ELR (cell line): Measurements from ENCODE around the gene FKTN.
"Not testable (repeated sequence)": the region's sequence is repeated elsewhere in the genome, so short reads cannot be mapped to it uniquely, and the experiment has no call there.

Source experiments
- DNase-seq: peaks from one replicate; pipeline ENCODE4 v3.0.0-alpha.2; 2015; ENCODE audit warnings: low read depth

FKTN gene

GRCh38 chr9:105557804-105558610, at the start of gene FKTN:
Gene FKTN, plus strand, starts transcription at chr9:105558131. Its CDS starts 16,902 bp downstream, at chr9:105575033.
- peak; percentile 88 for DNase-seq

GRCh38 chr9:105508530-105508929, 49.4 kb upstream of the FKTN start:
- DNase-seq, result no peak

DNA sequence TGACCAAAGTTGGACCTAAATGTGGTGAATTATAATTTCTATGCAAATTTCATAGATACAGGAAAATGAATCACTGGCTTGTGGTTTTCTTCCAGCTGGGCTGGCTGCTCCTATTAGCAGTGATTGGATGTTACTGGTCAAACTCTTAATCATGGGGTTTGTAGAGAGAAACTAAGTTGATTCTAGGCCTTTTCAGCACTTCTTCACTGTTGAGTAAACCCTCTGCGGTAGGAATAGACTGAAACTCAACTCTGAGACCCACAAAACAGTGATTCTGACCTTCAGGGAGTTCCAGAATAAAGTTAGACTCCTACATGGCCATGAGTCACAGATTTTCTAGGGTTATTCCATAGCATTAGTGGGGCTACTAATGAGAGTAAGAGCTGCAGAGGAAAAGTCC, 47.9 kb upstream of the FKTN start:
- DNase-seq, result peak; percentile 91

DNA sequence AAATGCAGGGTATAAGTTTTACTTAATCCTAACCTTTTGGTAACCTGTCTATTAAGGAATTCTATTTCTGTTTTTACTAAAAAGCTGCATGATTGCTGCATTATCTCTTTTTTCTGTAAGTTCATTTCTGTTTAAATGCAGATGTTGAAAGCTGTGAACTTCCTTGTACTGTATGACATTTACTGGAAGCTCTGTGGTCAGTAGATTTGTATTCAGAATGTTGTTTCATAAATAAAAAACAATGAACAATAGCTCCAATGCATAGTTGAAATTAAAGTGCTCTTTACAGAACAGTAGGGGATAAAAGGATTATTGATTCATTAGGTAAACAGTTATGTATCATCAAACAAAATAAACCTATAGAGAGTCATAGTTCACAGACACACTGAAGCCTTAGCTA, 46.5 kb upstream of the FKTN start:
- DNase-seq, result no peak

DNA sequence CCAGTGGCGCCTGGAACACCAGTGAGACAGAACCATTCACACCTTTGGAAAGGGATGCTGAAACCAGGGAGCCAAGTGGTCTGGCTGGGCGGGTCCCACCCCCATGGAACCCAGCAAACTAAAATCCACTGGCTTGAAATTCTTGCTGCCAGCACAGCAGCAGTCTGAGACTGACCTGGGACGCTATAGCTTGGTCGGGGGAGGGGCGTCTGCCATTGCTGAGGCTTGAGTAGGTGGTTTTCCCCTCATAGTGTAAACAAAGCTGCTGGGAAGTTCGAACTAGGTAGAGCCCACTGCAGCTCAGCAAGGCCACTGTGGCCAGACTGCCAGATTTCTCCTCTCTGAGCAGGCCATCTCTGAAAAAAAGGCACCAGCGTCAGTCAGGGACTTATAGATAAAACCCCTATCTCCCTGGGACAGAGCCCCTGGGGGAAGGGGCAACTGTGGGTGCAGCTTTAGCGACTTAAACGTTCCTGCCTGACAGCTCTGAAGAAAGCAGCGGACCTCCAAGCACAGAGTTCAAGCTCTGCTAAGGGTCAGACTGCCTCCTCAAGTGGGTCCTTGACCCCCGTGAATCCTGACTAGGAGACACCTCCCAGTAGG, 42.0 kb upstream of the FKTN start:
- no peak for DNase-seq

DNA sequence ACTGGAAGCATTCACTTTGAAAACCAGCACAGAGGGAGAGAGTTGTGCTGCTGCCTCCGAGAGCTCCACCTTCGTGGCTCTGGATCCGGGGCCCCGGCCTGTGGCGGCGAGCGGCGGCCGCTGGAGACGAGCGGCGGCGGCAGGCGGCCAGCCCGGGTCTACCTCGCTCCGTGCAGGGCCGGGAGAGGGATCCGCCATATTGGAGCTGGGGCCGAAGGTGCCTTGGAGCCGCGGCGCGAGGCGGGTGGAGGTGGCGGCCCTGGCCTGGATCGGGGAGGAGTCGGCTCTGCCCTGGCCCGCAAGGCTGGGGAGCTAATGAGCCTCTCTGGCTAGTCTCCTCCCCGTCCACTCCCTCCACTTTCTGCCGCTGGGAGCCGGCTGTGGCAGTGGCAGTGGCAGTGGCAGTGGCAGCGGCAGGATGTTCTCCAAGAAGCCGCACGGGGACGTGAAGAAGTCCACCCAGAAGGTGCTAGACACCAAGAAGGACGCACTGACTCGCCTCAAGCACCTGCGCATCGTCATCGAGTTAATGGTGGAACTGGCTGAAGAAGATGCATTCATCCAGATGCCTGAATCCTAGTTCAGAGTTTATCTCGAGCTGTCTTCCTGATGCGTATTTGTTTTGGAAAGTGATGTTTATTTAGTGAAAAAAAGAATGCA, 38.1 kb upstream of the FKTN start:
- peak; percentile 32 for DNase-seq

DNA sequence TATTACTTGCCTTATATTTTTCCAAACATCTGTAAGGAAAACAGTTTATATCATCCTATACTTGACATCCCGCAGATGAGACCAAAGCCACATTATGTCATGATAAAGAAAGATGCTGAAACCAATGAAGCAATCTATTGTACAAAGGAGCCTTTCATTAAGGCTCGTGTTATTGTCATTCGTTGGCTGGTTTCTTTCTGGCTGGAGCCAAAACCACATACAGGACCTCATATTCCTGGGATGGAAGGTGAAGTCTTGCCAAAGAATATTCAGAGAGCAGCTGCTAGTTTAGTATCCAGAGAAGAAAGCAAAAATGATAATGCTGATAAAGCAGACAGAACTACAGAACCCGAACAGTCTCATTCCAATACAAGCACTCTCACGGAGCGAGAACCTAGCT, 36.9 kb upstream of the FKTN start:
- DNase-seq, result not testable (repeated sequence)

- DNase-seq, result not testable (repeated sequence)
Observed at GRCh38 chr9:105522618-105523385, 35.1 kb upstream of the FKTN start.

GRCh38 chr9:105531530-105531929, 26.4 kb upstream of the FKTN start:
- no peak for DNase-seq

DNA sequence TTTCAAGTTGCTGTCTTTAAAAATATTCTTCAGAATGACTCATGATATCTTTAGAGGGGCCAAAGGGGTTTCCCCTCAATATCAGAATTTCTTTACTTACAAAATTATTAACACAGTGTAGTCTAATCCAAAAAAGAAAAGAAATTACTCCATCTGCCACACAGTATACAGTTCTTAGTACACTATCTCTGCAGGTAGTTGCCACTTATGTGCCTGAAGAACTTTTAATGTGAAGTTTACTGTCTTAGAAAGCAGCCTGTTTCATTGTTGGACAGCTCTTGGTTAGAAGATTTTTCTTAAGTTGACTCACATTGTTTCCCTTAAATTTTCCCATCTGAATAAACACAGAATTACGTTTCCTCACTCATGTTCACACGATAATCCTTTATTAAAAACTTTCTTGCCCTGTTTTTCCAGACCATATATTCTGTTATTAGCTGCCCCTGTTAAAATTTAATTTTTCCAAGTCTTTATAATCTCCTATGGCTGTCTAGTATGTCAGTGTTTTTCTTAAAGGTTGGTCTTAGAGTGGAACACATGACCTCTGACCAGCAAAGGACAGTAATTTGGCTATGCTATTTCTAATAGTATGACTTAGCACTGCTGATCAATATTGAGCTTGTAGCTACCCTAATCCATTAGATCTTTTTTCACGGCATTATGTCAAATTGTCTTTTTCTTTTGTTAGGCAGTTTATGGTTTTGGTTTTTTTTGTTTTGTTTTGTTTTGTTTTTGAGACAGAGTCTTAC, 21.8 kb upstream of the FKTN start:
- DNase-seq, result no peak

DNA sequence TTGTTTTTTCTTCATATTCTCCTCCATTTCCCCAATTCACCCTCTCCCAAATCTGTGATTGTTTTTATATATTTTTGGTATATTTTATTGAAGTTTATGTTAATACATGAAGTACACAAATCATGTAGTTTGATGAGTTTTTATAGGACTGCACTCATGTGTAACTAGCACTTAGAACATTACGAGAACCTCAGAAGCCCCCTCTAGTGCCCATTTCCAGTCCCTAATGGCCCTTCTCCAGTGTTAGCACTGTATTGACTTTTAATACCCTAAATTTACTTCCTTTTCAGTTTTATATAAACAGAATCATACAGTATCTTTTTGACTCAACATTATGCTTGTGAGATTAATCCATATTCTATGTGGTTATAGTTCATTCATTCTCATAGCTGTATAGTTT, 18.5 kb upstream of the FKTN start:
- peak; percentile 42 for DNase-seq

DNA sequence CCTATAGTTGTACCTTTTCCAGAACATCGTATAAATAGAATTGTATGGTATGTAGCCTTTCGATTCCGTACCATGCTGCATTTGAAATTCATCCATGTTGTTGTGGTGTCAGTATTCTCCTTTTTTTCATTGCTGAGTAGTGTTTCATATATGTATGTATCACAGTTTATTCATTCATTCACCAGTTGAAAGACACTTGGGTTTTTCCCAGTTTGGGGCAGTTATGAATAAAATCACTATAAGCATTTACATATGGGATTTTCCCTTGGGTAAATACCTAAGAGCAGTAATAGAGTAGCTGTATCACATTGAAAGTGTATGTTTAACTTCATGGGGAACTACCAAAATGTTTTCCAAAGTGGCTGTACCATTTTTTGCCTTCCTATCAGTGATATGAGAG, 16.1 kb upstream of the FKTN start:
- DNase-seq, result no peak

GRCh38 chr9:105554042-105554441, 3.9 kb upstream of the FKTN start:
- peak; percentile 15 for DNase-seq

GRCh38 chr9:105572455-105572854, 14.5 kb downstream of the FKTN start:
- DNase-seq, result no peak

GRCh38 chr9:105579952-105580351, 22.0 kb downstream of the FKTN start:
- DNase-seq, result not testable (repeated sequence)

GRCh38 chr9:105581550-105581949, 23.6 kb downstream of the FKTN start:
- DNase-seq, result not testable (repeated sequence)

GRCh38 chr9:105593145-105593544, 35.2 kb downstream of the FKTN start:
- no peak for DNase-seq

DNA sequence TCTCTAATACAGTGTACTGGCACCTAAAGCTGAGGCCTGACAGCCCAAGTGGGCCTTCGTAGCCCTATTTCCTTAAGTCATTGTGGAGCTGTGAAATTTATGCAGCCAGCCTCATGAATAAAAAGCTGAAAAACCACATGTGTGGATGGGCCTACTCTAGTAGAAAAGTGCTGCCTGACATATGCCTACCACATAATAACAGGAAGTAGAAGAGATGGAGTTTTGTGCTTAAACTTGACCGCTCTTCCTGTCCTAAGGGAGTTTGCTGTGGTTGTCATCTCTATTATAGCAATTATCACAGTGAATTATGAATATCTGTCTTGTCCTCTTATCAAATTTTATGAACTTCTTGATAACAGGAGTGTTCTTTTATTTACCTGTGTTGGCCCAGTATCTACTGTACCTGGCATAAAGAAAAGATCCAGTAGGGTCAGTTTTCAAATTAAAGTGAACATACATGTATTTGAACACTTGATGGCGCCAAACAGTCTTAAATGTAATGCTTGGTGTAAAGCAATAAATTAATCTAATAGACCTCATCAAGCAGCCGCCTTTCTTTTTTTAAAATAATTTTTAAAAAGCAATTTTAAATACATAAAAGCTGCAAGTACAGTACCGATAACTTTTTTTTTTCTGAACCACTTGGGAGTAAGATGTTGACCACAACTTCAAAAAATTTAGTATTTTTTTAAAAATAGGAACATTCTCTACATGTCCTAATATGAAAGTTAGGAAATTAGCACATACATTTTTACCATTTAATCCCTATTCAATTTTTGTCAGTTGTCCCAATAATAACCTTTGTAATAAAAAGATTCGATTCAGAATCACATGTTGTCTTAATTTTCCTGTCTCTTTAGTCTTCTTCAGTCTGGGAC, 51.0 kb downstream of the FKTN start:
- peak; percentile 76 for DNase-seq

DNA sequence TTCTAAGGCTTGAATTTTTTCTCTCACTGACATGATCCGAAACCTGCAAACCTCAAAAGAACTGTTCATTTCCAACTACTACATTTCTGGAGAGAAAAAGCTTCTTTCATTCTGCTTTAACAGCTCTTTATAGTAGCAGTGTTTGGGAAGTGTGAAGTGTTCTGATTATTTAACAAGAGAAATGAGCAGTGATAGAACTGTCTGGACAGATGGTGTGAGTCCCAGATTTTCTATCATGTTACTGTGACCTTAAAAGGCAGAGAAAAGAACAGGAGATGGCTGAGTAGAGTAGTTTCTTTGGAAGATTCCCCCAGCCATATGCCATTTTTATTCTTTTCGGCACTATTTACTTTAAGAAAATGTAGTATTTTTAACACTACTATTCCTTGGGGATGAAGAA, 63.1 kb downstream of the FKTN start:
- DNase-seq, result no peak

- DNase-seq, result no peak
Observed at GRCh38 chr9:105625088-105625487, 67.2 kb downstream of the FKTN start.

GRCh38 chr9:105632807-105633206, 74.9 kb downstream of the FKTN start:
- peak; percentile 12 for DNase-seq
